Posterior cingulate gyrus (tissue), 11 donors: ENCODE measurements around the gene POU2AF3.

ENCODE experiments used
- DNase-seq, 10 donors: peaks; one replicate each; pipeline versions ENCODE4 v3.0.0 to v3.0.0-alpha.2; 2020 to 2021; ENCODE audit warnings: mixed read lengths in 3 of 10
- intact Hi-C: fragments of 100-400 bp; cut with DNase I; formaldehyde crosslinking; loops from one replicate; pipeline ENCODE4 v1.15.1; 2023

The POU2AF3 gene

GRCh38 chr11:111349191-111349695, 50.9 kb downstream of the POU2AF3 start:
- intact Hi-C loops, result no loop called here

GRCh38 chr11:111350811-111351210, 52.5 kb downstream of the POU2AF3 start:
- DNase-seq, result no peak
- intact Hi-C loops, result no loop called here

More at GRCh38 chr11:111349191-111349695, 50.9 kb downstream of the POU2AF3 start:
- DNase-seq, result no peak

GRCh38 chr11:111351374-111352055, 53.2 kb downstream of the POU2AF3 start:
- intact Hi-C loops, result no loop called here
- DNase-seq, result no peak

- intact Hi-C loops, result no loop called here
- no peak for DNase-seq
These were observed 53.9 kb downstream of the POU2AF3 start for GRCh38 chr11:111352231-111352746.

GRCh38 chr11:111352935-111353710, 54.8 kb downstream of the POU2AF3 start:
- no peak for DNase-seq
- intact Hi-C loops, result no loop called here

- intact Hi-C loops, result no loop called here
These were observed 55.6 kb downstream of the POU2AF3 start for GRCh38 chr11:111353776-111354600.

GRCh38 chr11:111354601-111354891, 56.2 kb downstream of the POU2AF3 start:
- intact Hi-C loops, result no loop called here
- no peak for DNase-seq

More at GRCh38 chr11:111353776-111354600, 55.6 kb downstream of the POU2AF3 start:
- no peak for DNase-seq

GRCh38 chr11:111355101-111355500, 56.8 kb downstream of the POU2AF3 start:
- intact Hi-C loops, result no loop called here
- no peak for DNase-seq

GRCh38 chr11:111355956-111356659, 57.8 kb downstream of the POU2AF3 start:
- no peak for DNase-seq
- intact Hi-C loops, result no loop called here

GRCh38 chr11:111356660-111357048, 58.3 kb downstream of the POU2AF3 start:
- no peak for DNase-seq
- intact Hi-C loops, result no loop called here

- DNase-seq, result peak in 1 of 10 donors; percentile 46
- intact Hi-C loops, result no loop called here
These were observed 59.0 kb downstream of the POU2AF3 start for GRCh38 chr11:111357150-111358037.
